H1 (cell line): ENCODE measurements around the gene VAT1L. TPM values are rescaled to one million over a fixed set of nuclear protein-coding genes. Genes with fewer than 3 reads are reported as not detected.

Source experiments
- CTCF ChIA-PET: fragments of 300-600 bp; sonication (Branson Sonifier 250); formaldehyde crosslinking; loops from one replicate; lab custom pipeline; 2021; ENCODE audit not compliant: partially characterized antibody; lab: Charles Lee
- POLR2A ChIA-PET: fragments of 300-600 bp; sonication (Branson Sonifier 250); formaldehyde crosslinking; loops from one replicate; lab custom pipeline; 2021; ENCODE audit warnings: inconsistent platforms; ENCODE audit not compliant: partially characterized antibody; lab: Charles Lee
- DNase-seq, 2 experiments: peaks; one replicate each; pipeline versions ENCODE4 v3.0.0 to v3.0.0-alpha.2; 2010 to 2022; ENCODE audit warnings: low spot score in 2 of 2, low read depth in 1 of 2, mixed read lengths in 1 of 2
- FAIRE-seq: peaks from 2 replicates; lab custom pipeline; 2011; peaks lifted over from hg19 to GRCh38; lab: Jason Lieb, UNC
- H2AFZ ChIP-seq: 2 replicates; pipeline ENCODE4 v1.8.1; 2012; ENCODE audit warnings: low read length, inconsistent platforms
- H2AK5ac ChIP-seq: 2 replicates; pipeline ENCODE4 v1.6.1; 2013; ENCODE audit warnings: low read depth, low read length
- H2BK120ac ChIP-seq: replicated peaks from 2 replicates; pipeline ENCODE3; 2013; ENCODE audit warnings: low read depth, low read length, inconsistent platforms
- H2BK12ac ChIP-seq: 2 replicates; pipeline ENCODE4 v1.6.1; 2013; ENCODE audit warnings: low read depth, low read length
- H2BK15ac ChIP-seq: 2 replicates; pipeline ENCODE4 v1.6.1; 2013; ENCODE audit warnings: low read length
- H2BK20ac ChIP-seq: 2 replicates; pipeline ENCODE4 v1.6.1; 2013; ENCODE audit warnings: low read length
- H2BK5ac ChIP-seq: 2 replicates; pipeline ENCODE4 v1.6.1; 2013; ENCODE audit warnings: low read depth, low read length
- H3K14ac ChIP-seq: 2 replicates; pipeline ENCODE4 v1.6.1; 2013; ENCODE audit warnings: inconsistent platforms; ENCODE audit not compliant: insufficient read length
- H3K18ac ChIP-seq: 2 replicates; pipeline ENCODE4 v1.6.1; 2013; ENCODE audit warnings: low read length; ENCODE audit errors: extremely low read depth
- H3K23ac ChIP-seq: 2 replicates; pipeline ENCODE4 v1.6.1; 2013; ENCODE audit warnings: inconsistent platforms; ENCODE audit not compliant: insufficient read length
- H3K23me2 ChIP-seq: 2 replicates; pipeline ENCODE4 v1.6.1; 2013; ENCODE audit warnings: low read depth, low read length
- H3K27ac ChIP-seq: 2 replicates; pipeline ENCODE4 v1.6.1; 2011; ENCODE audit warnings: low read depth, low read length, inconsistent platforms
- H3K27me3 ChIP-seq, 4 experiments: replicated peaks in 1 of 4; 1 replicate in 1 of 4; 2 replicates in 3 of 4; pipeline versions ENCODE4 v1.6.1 to v1.8.1; 2011 to 2013; ENCODE audit warnings: low read length in 3 of 4, mild to moderate bottlenecking in 3 of 4, inconsistent platforms in 2 of 4, mixed read lengths in 2 of 4, moderate library complexity in 1 of 4; ENCODE audit not compliant: control insufficient read depth in 3 of 4, insufficient read depth in 3 of 4; ENCODE audit errors: extremely low read depth in 1 of 4
- H3K36me3 ChIP-seq, 4 experiments: 2 replicates each; pipeline versions ENCODE4 v1.6.1 to v1.8.1; 2011 to 2013; ENCODE audit warnings: mild to moderate bottlenecking in 4 of 4, low read length in 3 of 4, moderate library complexity in 2 of 4, control low read depth in 1 of 4, inconsistent platforms in 1 of 4; ENCODE audit not compliant: insufficient read depth in 4 of 4, control insufficient read depth in 2 of 4
- H3K4ac ChIP-seq: replicated peaks from 2 replicates; pipeline ENCODE3; 2013; ENCODE audit warnings: low read length, low read depth, mixed read lengths, inconsistent platforms; ENCODE audit not compliant: insufficient read length
- H3K4me1 ChIP-seq, 4 experiments: replicated peaks in 1 of 4; 1 replicate in 1 of 4; 2 replicates in 3 of 4; pipeline versions ENCODE4 v1.6.1 to v1.8.1; 2011 to 2013; ENCODE audit warnings: low read length in 3 of 4, inconsistent platforms in 2 of 4, mixed read lengths in 1 of 4; ENCODE audit not compliant: insufficient read depth in 4 of 4, control insufficient read depth in 3 of 4
- H3K4me2 ChIP-seq, 2 experiments: 2 replicates each; pipeline versions ENCODE4 v1.6.1 to v1.8.1; 2011 to 2013; ENCODE audit warnings: low read depth in 2 of 2, low read length in 2 of 2, control low read depth in 1 of 2, inconsistent platforms in 1 of 2, mild to moderate bottlenecking in 1 of 2; ENCODE audit not compliant: insufficient read depth in 1 of 2
- H3K4me3 ChIP-seq, 4 experiments: fragments of 200-600, 300-600 bp in 1 of 4; sonication (generic), shearing (Covaris generic), sonication (Bioruptor Twin) in 1 of 4; 2 replicates each; pipeline versions ENCODE4 v1.5.1 to v1.8.1; 2011 to 2016; ENCODE audit warnings: low read length in 4 of 4, low read depth in 3 of 4, control low read depth in 2 of 4, inconsistent platforms in 2 of 4, mild to moderate bottlenecking in 2 of 4, mixed read lengths in 1 of 4, moderate library complexity in 1 of 4; ENCODE audit not compliant: insufficient read depth in 2 of 4; ENCODE audit errors: extremely low read depth in 1 of 4
- H3K56ac ChIP-seq: replicated peaks from 2 replicates; pipeline ENCODE3; 2013; ENCODE audit warnings: low read depth, mild to moderate bottlenecking, mixed read lengths, low read length, inconsistent platforms; ENCODE audit not compliant: insufficient read length
- H3K79me1 ChIP-seq: 2 replicates; pipeline ENCODE4 v1.6.1; 2013; ENCODE audit warnings: low read depth, low read length, control low read depth
- H3K79me2 ChIP-seq, 2 experiments: 2 replicates each; pipeline versions ENCODE4 v1.6.1 to v1.8.1; 2012 to 2013; ENCODE audit warnings: low read length in 2 of 2, mild to moderate bottlenecking in 2 of 2, inconsistent platforms in 1 of 2; ENCODE audit not compliant: insufficient read depth in 2 of 2, control insufficient read depth in 1 of 2
- H3K9ac ChIP-seq, 4 experiments: replicated peaks in 1 of 4; 1 replicate in 1 of 4; 2 replicates in 3 of 4; pipeline versions ENCODE4 v1.6.1 to v1.8.1; 2011 to 2013; ENCODE audit warnings: low read depth in 3 of 4, low read length in 3 of 4, control low read depth in 2 of 4, mild to moderate bottlenecking in 2 of 4, moderate library complexity in 2 of 4, inconsistent platforms in 1 of 4; ENCODE audit errors: extremely low read depth in 1 of 4
- H3K9me3 ChIP-seq, 2 experiments: 2 replicates each; pipeline versions ENCODE4 v1.6.1 to v1.8.1; 2012 to 2013; ENCODE audit warnings: mild to moderate bottlenecking in 2 of 2, moderate library complexity in 2 of 2, control low read depth in 1 of 2, inconsistent platforms in 1 of 2, low read depth in 1 of 2, low read length in 1 of 2, mixed read lengths in 1 of 2; ENCODE audit not compliant: insufficient read depth in 2 of 2
- H4K20me1 ChIP-seq, 2 experiments: replicated peaks in 1 of 2; 2 replicates each; pipeline versions ENCODE3 to v1.8.1; 2011 to 2013; ENCODE audit warnings: inconsistent platforms in 2 of 2, low read length in 2 of 2, mild to moderate bottlenecking in 1 of 2; ENCODE audit not compliant: insufficient read depth in 2 of 2, control insufficient read depth in 1 of 2
- H4K5ac ChIP-seq: 2 replicates; pipeline ENCODE4 v1.6.1; 2013; ENCODE audit warnings: low read length, low read depth, mixed read lengths, inconsistent platforms; ENCODE audit not compliant: insufficient read length
- H4K8ac ChIP-seq: 2 replicates; pipeline ENCODE4 v1.8.0; 2013; ENCODE audit warnings: mild to moderate bottlenecking, moderate library complexity, low read length, inconsistent platforms; ENCODE audit not compliant: insufficient read depth; ENCODE audit errors: extremely low read depth
- H4K91ac ChIP-seq: replicated peaks from 2 replicates; pipeline ENCODE3; 2013; ENCODE audit warnings: low read length, mixed read lengths, inconsistent platforms; ENCODE audit not compliant: insufficient read length
- CHD1 ChIP-seq: IDR thresholded peaks from 2 replicates; pipeline ENCODE4 v1.6.1; 2012; ENCODE audit warnings: low read depth, low read length, improper control_type of control experiment
- EGR1 ChIP-seq: IDR thresholded peaks from 2 replicates; pipeline ENCODE4 v1.6.1; 2011; ENCODE audit warnings: low read depth, low read length, borderline replicate concordance
- FOSL1 ChIP-seq: IDR thresholded peaks from 2 replicates; pipeline ENCODE4 v1.6.1; 2011; ENCODE audit warnings: mild to moderate bottlenecking, low read depth, low read length, moderate library complexity; ENCODE audit not compliant: insufficient read depth
- HDAC2 ChIP-seq, 2 experiments: fragments of 300-600 bp in 1 of 2; sonication (generic) in 1 of 2; IDR thresholded peaks; 2 replicates each; pipeline ENCODE4 v1.6.1; 2011 to 2012; ENCODE audit warnings: low read depth in 2 of 2, low read length in 2 of 2, mild to moderate bottlenecking in 2 of 2, moderate library complexity in 2 of 2, borderline replicate concordance in 1 of 2, inconsistent platforms in 1 of 2
- HDAC6 ChIP-seq: IDR thresholded peaks from one replicate; pipeline ENCODE4 v1.7.1; 2012; ENCODE audit warnings: low read depth, mild to moderate bottlenecking, inconsistent platforms, low read length, moderate library complexity
- KDM4A ChIP-seq: IDR thresholded peaks from one replicate; pipeline ENCODE4 v1.7.1; 2012; ENCODE audit warnings: low read depth, mild to moderate bottlenecking, moderate library complexity, low read length, inconsistent platforms; ENCODE audit not compliant: severe bottlenecking
- PHF8 ChIP-seq: fragments of 200-600 bp; sonication (generic); conservative IDR thresholded peaks from 2 replicates; pipeline ENCODE4 v1.7.1; 2012; ENCODE audit warnings: low read depth, mild to moderate bottlenecking, inconsistent platforms, low read length, moderate library complexity
- POU5F1 ChIP-seq: IDR thresholded peaks from 2 replicates; pipeline ENCODE4 v1.6.1; 2011; ENCODE audit warnings: low read depth, mild to moderate bottlenecking, low read length, moderate library complexity
- RFX5 ChIP-seq: IDR thresholded peaks from 2 replicates; pipeline ENCODE4 v1.6.1; 2011; ENCODE audit warnings: low read depth, low read length, improper control_type of control experiment, borderline replicate concordance
- SP2 ChIP-seq: IDR thresholded peaks from 2 replicates; pipeline ENCODE4 v1.6.1; 2012; ENCODE audit warnings: mild to moderate bottlenecking, low read length, inconsistent platforms
- SRF ChIP-seq: IDR thresholded peaks from 2 replicates; pipeline ENCODE4 v1.6.1; 2011; ENCODE audit warnings: mild to moderate bottlenecking, low read depth, low read length, moderate library complexity
- SUZ12 ChIP-seq: fragments of 200-600 bp; sonication (generic); IDR thresholded peaks from 2 replicates; pipeline ENCODE4 v1.6.1; 2012; ENCODE audit warnings: mild to moderate bottlenecking, inconsistent platforms, low read length, moderate library complexity, mixed read lengths
- TAF1 ChIP-seq: IDR thresholded peaks from 2 replicates; pipeline ENCODE4 v1.6.1; 2011; ENCODE audit warnings: mild to moderate bottlenecking, low read depth, low read length
- TBP ChIP-seq: IDR thresholded peaks from 2 replicates; pipeline ENCODE4 v1.6.1; 2011; ENCODE audit warnings: low read depth, low read length, improper control_type of control experiment
- WGBS, 2 experiments: shearing (Covaris generic) in 1 of 2; methylation state at CpG; one replicate each; pipeline versions ENCODE4 v1.1.6 to v1.1.7; 2013 to 2015; ENCODE audit warnings: low lambda C conversion rate in 2 of 2, mixed read lengths in 2 of 2, inconsistent platforms in 1 of 2, low coverage in 1 of 2, missing lambda C conversion rate in 1 of 2; ENCODE audit not compliant: insufficient replicate concordance in 2 of 2, insufficient coverage in 1 of 2, insufficient read length in 1 of 2; ENCODE audit errors: extremely low coverage in 1 of 2, missing lambda C conversion rate in 1 of 2; 5-methylcytosine and 5-hydroxymethylcytosine counted together
- polyA plus RNA-seq, 7 experiments: library from polyadenylated mRNA; depleted of rRNA in 3 of 7; stranded (reverse) in 5 of 7; unstranded in 2 of 7; fragments of >200 nt in 5 of 7; fragments of 200-250 nt in 2 of 7; gene quantifications; 1 replicate in 5 of 7; 2 replicates in 1 of 7; 4 replicates in 1 of 7; pipeline versions ENCODE4 v1.2.1 to v1.2.3, GENCODE V29; 2011 to 2013; ENCODE audit warnings: missing spikeins in 2 of 7, mixed read lengths in 2 of 7
- total RNA-seq: library from RNA; stranded (reverse); fragmentation: NEBNext Ultra II Directional; extraction: Animal tissue kit (Norgen Biotek cat#: 25700); gene quantifications from 2 replicates; pipeline ENCODE4 v1.2.1, GENCODE V29; 2021

VAT1L gene
- total and polyA plus RNA-seq, 2 of the 8 experiments (the other 6 are each of a cell fraction or from before 2014, with no cell fraction given) = 46.3 to 48.2 TPM

GRCh38 chr16:77944631-77945030, 156.3 kb downstream of the VAT1L start:
- Histone ChIP-seq H3K79me2 (no peaks in the 10 kb centered on the region; a peak in 1 of 4 replicates), H2BK15ac (no peak overlapping the region), H2BK120ac (no peak overlapping the region), H3K4me3 (no peak overlapping the region), H2AK5ac (no peak overlapping the region), H3K4ac (no peak overlapping the region), H4K5ac (no peak overlapping the region), H3K36me3 (no peaks in the 10 kb centered on the region), H3K9me3 (0 out of 4 replicates have a peak, but pooled peaks cover 0 to 3% of the 10 kb centered on the region in 2 experiments), H3K23ac (no peak overlapping the region), H2BK5ac (no peak overlapping the region), H3K23me2 (no peaks in the 10 kb centered on the region), H3K4me1 (peaks cover 0 to 9% (median 2%) of the 10 kb centered on the region in 4 experiments; a peak in 4 of 7 replicates), H2BK20ac (no peak overlapping the region), H3K79me1 (no peaks in the 10 kb centered on the region; the same call in 1 of the 2 replicates), H4K8ac (no peak overlapping the region; the same call in 1 of the 2 replicates), H2BK12ac (no peak overlapping the region), H3K56ac (no peak overlapping the region), H3K27ac (no peak overlapping the region), H4K91ac (no peak overlapping the region), H2AFZ (no peak overlapping the region), H3K27me3 (no peaks in the 10 kb centered on the region), H3K14ac (no peak overlapping the region), H3K18ac (no peak overlapping the region), H3K4me2 (no peak overlapping the region), H4K20me1 (no peaks in the 10 kb centered on the region), H3K9ac (no peak overlapping the region)
- ChIA-PET POLR2A (no interaction called here), CTCF (interaction anchor here (0.5 to 25.9 kb wide), 11 partner anchors 8 to 568 kb away, joined by 3 to 362 read pairs (median 3); no protein-coding TSS in a partner anchor)
- FAIRE-seq = no peak
- DNase-seq = no peak
- 91% methylated on average over 2 of the region's 2 CpGs; no CpG with 5 or more reads in 1 of the 2 experiments for WGBS, 2 experiments
- TF ChIP-seq SRF (no peak), POU5F1 (no peak), KDM4A (no peak), TBP (no peak), HDAC2 (IDR thresholded peaks at IDR 0.05; ENCODE audit: borderline replicate concordance in 1 of 2, low read depth in 2 of 2, low read length in 2 of 2) (no peak), FOSL1 (no peak), TAF1 (no peak), RFX5 (no peak), PHF8 (no peak), HDAC6 (no peak), CHD1 (no peak), SUZ12 (no peak), EGR1 (no peak), SP2 (no peak)
